ENCODE measurements around the gene SNRNP25. TPM values are rescaled to one million over a fixed set of nuclear protein-coding genes. Genes with fewer than 3 reads are reported as not detected.

The SNRNP25 gene
- total and polyA plus RNA-seq, 9 of the 15 experiments (the other 6 are each of a cell fraction or from before 2014, with no cell fraction given), result 59.0 to 176 (median 108) TPM

GRCh38 chr16:72561-73548 is 19.2 kb downstream of the SNRNP25 start, which contains the start of gene RHBDF1 (continued):
- TF ChIP-seq PATZ1 (CRISPR knock-in tag; IDR thresholded peaks at IDR 0.05; ENCODE audit: borderline replicate concordance) (no peak), SNIP1 (IDR thresholded peaks at IDR 0.05; ENCODE audit: low read depth) (no peak), CCNT2 (IDR thresholded peaks at IDR 0.05; ENCODE audit: borderline replicate concordance, extremely low read depth, insufficient read length, low read depth, low read length) (peak; percentile 86), ELF1 (tag; IDR thresholded peaks at IDR 0.05) (0 out of 2 replicates have a peak, but pooled peaks have one; percentile 29), NFIC (IDR thresholded peaks at IDR 0.05) (no peak), FOXM1 (IDR thresholded peaks at IDR 0.05; ENCODE audit: low read depth) (0 out of 2 replicates have a peak, but pooled peaks have one; percentile 27), FOXM1 (CRISPR knock-in tag; IDR thresholded peaks at IDR 0.05; ENCODE audit: low read depth) (no peak), BCOR (IDR thresholded peaks at IDR 0.05) (peak; percentile 96), VEZF1 (CRISPR knock-in tag; IDR thresholded peaks at IDR 0.05) (peak; percentile 40; the same call in 1 of the 2 replicates), ZNF274 (IDR thresholded peaks at IDR 0.05; ENCODE audit: borderline replicate concordance, low read depth, low read length) (no peak), HES1 (IDR thresholded peaks at IDR 0.05; ENCODE audit: low read depth) (no peak), ZNF436 (CRISPR knock-in tag; IDR thresholded peaks at IDR 0.05) (peak; percentile 100), FOXK2 (conservative IDR thresholded peaks at IDR 0.05 in 1 of 2, IDR thresholded peaks at IDR 0.05 in 1 of 2; ENCODE audit: low read depth in 2 of 2) (no peak), TCF7L2 (IDR thresholded peaks at IDR 0.05; ENCODE audit: low read depth, low read length) (no peak), GTF3C2 (IDR thresholded peaks at IDR 0.05; ENCODE audit: borderline replicate concordance, extremely low read depth, insufficient read length) (peak; percentile 87), MTA1 (IDR thresholded peaks at IDR 0.05; ENCODE audit: borderline replicate concordance) (0 out of 2 replicates have a peak, but pooled peaks have one; percentile 33), ZKSCAN3 (CRISPR knock-in tag; IDR thresholded peaks at IDR 0.05) (no peak), DMBX1 (CRISPR knock-in tag; IDR thresholded peaks at IDR 0.05; ENCODE audit: borderline replicate concordance) (peak; percentile 68; the same call in 1 of the 2 replicates), LARP7 (IDR thresholded peaks at IDR 0.05) (no peak)
